GM12892 (cell line): ENCODE results near the gene FBN1.

Source experiments
- POLR2A ChIP-seq: IDR thresholded peaks from 2 replicates; pipeline ENCODE4 v1.6.1; 2011; ENCODE audit warnings: low read depth, low read length, control low read depth
- POLR2AphosphoS5 ChIP-seq: IDR thresholded peaks from 2 replicates; pipeline ENCODE4 v1.6.1; 2011; ENCODE audit warnings: low read depth, low read length, control low read depth

DNA sequence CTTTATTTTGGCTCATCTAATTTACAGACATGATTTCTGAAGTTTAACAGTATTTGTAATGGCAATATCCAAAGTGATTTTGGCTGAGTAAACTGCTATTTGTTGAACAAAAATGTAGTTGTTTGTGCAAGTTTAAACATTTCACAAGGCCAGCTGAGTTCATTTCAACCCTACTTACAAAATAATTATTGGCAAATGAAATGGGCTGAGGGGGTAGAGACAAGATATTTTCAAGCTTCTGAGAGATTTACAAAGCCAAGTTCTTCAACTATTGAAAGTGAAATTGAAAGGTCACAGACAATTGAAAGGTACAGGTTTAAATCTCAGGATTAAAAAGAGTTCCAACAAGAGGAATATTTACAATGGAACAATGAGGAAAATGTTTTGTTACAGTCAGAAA lies 237.2 kb downstream of the FBN1 start:
- TF ChIP-seq POLR2A (no peak), POLR2AphosphoS5 (no peak)
